Right lobe of liver (tissue), 4 donors: Measurements from ENCODE around the gene SLC8A1.

ENCODE experiments used
- POLR2A ChIP-seq: fragments of 450-650 bp; IDR thresholded peaks from one replicate; pipeline ENCODE4 v1.6.1; 2017; ENCODE audit warnings: antibody characterized with exemption, mild to moderate bottlenecking
- TF ChIP-seq, protein P1 (sequence below), 4 donors: fragments of 200-600 bp in 3 of 4; fragments of 450-650 bp in 1 of 4; IDR thresholded peaks; one replicate each; pipeline versions ENCODE4 v1.5.1 to v1.8.0; 2016 to 2022; ENCODE audit warnings: antibody characterized with exemption in 4 of 4, mild to moderate bottlenecking in 2 of 4
- donor health status: DM: no; HTN: no; CAD: no.
- donor health status: DM: no; HTN: no; CAD: no.
- donor health status: DM: no; HTN: yes; CAD: no.

- TF ChIP-seq, protein P1, sequence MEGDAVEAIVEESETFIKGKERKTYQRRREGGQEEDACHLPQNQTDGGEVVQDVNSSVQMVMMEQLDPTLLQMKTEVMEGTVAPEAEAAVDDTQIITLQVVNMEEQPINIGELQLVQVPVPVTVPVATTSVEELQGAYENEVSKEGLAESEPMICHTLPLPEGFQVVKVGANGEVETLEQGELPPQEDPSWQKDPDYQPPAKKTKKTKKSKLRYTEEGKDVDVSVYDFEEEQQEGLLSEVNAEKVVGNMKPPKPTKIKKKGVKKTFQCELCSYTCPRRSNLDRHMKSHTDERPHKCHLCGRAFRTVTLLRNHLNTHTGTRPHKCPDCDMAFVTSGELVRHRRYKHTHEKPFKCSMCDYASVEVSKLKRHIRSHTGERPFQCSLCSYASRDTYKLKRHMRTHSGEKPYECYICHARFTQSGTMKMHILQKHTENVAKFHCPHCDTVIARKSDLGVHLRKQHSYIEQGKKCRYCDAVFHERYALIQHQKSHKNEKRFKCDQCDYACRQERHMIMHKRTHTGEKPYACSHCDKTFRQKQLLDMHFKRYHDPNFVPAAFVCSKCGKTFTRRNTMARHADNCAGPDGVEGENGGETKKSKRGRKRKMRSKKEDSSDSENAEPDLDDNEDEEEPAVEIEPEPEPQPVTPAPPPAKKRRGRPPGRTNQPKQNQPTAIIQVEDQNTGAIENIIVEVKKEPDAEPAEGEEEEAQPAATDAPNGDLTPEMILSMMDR (IDR thresholded peaks at IDR 0.05) = no peak
- TF ChIP-seq POLR2A = no peak
Observed at GRCh38 chr2:40471866-40472265, 20.0 kb upstream of the SLC8A1 start.
